Fibroblast of lung (primary cell): ENCODE measurements around the gene FARP1. TPM values are rescaled to one million over a fixed set of nuclear protein-coding genes. Genes with fewer than 3 reads are reported as not detected.

Source experiments
- DNase-seq, 2 donors: peaks; one replicate each; pipeline versions ENCODE4 v3.0.0 to v3.0.0-alpha.2; 2010; ENCODE audit warnings: low read depth in 2 of 2
- H2AFZ ChIP-seq: 2 replicates; pipeline ENCODE4 v1.5.1; 2012; ENCODE audit warnings: low read length, control low read depth, inconsistent platforms
- H3K27ac ChIP-seq: 2 replicates; pipeline ENCODE4 v1.5.1; 2011; ENCODE audit warnings: low read length, control low read depth; ENCODE audit not compliant: insufficient read depth
- H3K27me3 ChIP-seq: 2 replicates; pipeline ENCODE4 v1.5.1; 2011; ENCODE audit warnings: mild to moderate bottlenecking, low read length; ENCODE audit not compliant: control insufficient read depth, insufficient read depth
- H3K36me3 ChIP-seq: 2 replicates; pipeline ENCODE4 v1.5.1; 2011; ENCODE audit warnings: low read length; ENCODE audit not compliant: control insufficient read depth, insufficient read depth
- H3K4me1 ChIP-seq: 2 replicates; pipeline ENCODE4 v1.5.1; 2011; ENCODE audit warnings: low read length; ENCODE audit not compliant: control insufficient read depth, insufficient read depth; ENCODE audit errors: extremely low read depth
- H3K4me2 ChIP-seq: 2 replicates; pipeline ENCODE4 v1.5.1; 2011; ENCODE audit warnings: low read length, control low read depth; ENCODE audit not compliant: insufficient read depth; ENCODE audit errors: extremely low read depth
- H3K4me3 ChIP-seq, 4 experiments: fragments of 200-600 bp in 1 of 4; sonication (generic) in 1 of 4; replicated peaks in 1 of 4; 2 replicates each; pipeline ENCODE4 v1.5.1; 2011 to 2016; ENCODE audit warnings: low read length in 4 of 4, low read depth in 3 of 4, mild to moderate bottlenecking in 3 of 4, control low read depth in 2 of 4, inconsistent platforms in 1 of 4, mixed read lengths in 1 of 4; ENCODE audit not compliant: insufficient read depth in 1 of 4; ENCODE audit errors: control extremely low read depth in 1 of 4
- H3K79me2 ChIP-seq: 2 replicates; pipeline ENCODE4 v1.5.1; 2012; ENCODE audit warnings: mild to moderate bottlenecking, low read length, inconsistent platforms; ENCODE audit not compliant: control insufficient read depth, insufficient read depth
- H3K9ac ChIP-seq: 2 replicates; pipeline ENCODE4 v1.5.1; 2011; ENCODE audit warnings: mild to moderate bottlenecking, low read length, control low read depth; ENCODE audit not compliant: insufficient read depth
- H3K9me3 ChIP-seq: 2 replicates; pipeline ENCODE4 v1.5.1; 2012; ENCODE audit warnings: low read depth, low read length; ENCODE audit not compliant: control insufficient read depth, insufficient read depth
- H4K20me1 ChIP-seq: 2 replicates; pipeline ENCODE4 v1.5.1; 2011; ENCODE audit warnings: low read length; ENCODE audit not compliant: control insufficient read depth, insufficient read depth; ENCODE audit errors: extremely low read depth
- EZH2 ChIP-seq: IDR thresholded peaks from 2 replicates; pipeline ENCODE4 v1.5.1; 2012; ENCODE audit warnings: low read length, control low read depth, mild to moderate bottlenecking; ENCODE audit errors: missing control alignments
- polyA plus RNA-seq, 2 donors: library from polyadenylated mRNA; depleted of rRNA in 1 of 2; stranded (reverse) in 1 of 2; unstranded in 1 of 2; fragments of >200 nt; gene quantifications; 2 replicates each; pipeline ENCODE4 v1.2.1, GENCODE V29; 2011 to 2012; ENCODE audit warnings: missing spikeins in 1 of 2
- total RNA-seq: library from RNA; depleted of rRNA; stranded (reverse); fragments of >200 nt; gene quantifications from 2 replicates; pipeline ENCODE4 v1.2.1, GENCODE V29; 2014
- TF ChIP-seq, protein P1 (sequence below), 2 donors: IDR thresholded peaks in 1 of 2; conservative IDR thresholded peaks in 1 of 2; 1 replicate in 1 of 2; 2 replicates in 1 of 2; pipeline ENCODE4 v1.5.1; 2011 to 2012; ENCODE audit warnings: low read length in 2 of 2, control low read depth in 1 of 2, inconsistent platforms in 1 of 2, low read depth in 1 of 2, mild to moderate bottlenecking in 1 of 2

FARP1 gene
- total and polyA plus RNA-seq, 2 donors (not counting 1 experiment from before 2014, with no cell fraction given), result 50.9 to 199 TPM

DNA sequence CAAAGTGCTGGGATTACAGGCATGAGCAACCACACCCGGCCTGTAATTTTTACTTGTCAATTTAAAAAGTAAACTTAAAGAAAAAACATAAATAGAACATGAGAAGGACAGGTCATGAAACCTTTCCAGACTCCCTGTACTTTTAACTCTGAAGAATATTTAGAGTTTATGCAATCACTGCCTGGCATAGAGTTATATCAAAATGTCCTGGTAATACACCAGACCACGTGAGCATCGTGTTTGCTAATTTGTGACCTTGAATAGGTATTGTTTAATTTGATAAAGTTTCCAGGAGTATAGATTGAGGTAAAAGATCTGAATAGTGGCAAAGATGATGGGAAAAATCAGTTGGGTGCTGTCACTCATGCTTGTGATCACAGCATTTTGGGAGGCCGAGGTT is 115.3 kb downstream of the FARP1 start:
- H3K36me3 ChIP-seq, result no peaks in the 10 kb centered on the region
- H3K9me3 ChIP-seq, result no peaks in the 10 kb centered on the region
- H4K20me1 ChIP-seq, result no peaks in the 10 kb centered on the region
- TF ChIP-seq, protein P1, sequence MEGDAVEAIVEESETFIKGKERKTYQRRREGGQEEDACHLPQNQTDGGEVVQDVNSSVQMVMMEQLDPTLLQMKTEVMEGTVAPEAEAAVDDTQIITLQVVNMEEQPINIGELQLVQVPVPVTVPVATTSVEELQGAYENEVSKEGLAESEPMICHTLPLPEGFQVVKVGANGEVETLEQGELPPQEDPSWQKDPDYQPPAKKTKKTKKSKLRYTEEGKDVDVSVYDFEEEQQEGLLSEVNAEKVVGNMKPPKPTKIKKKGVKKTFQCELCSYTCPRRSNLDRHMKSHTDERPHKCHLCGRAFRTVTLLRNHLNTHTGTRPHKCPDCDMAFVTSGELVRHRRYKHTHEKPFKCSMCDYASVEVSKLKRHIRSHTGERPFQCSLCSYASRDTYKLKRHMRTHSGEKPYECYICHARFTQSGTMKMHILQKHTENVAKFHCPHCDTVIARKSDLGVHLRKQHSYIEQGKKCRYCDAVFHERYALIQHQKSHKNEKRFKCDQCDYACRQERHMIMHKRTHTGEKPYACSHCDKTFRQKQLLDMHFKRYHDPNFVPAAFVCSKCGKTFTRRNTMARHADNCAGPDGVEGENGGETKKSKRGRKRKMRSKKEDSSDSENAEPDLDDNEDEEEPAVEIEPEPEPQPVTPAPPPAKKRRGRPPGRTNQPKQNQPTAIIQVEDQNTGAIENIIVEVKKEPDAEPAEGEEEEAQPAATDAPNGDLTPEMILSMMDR (conservative IDR thresholded peaks at IDR 0.05 in 1 of 2, IDR thresholded peaks at IDR 0.05 in 1 of 2; ENCODE audit: low read depth in 1 of 2, low read length in 2 of 2), result no peak
- no peak for TF ChIP-seq EZH2
- no peak overlapping the region for H3K9ac ChIP-seq
- no peak overlapping the region for H3K4me3 ChIP-seq
- H3K27ac ChIP-seq, result no peak overlapping the region
- no peak for DNase-seq
- peaks cover 11% of the 10 kb centered on the region for H3K4me1 ChIP-seq
- no peak overlapping the region for H3K4me2 ChIP-seq
- no peak overlapping the region for H2AFZ ChIP-seq
- H3K27me3 ChIP-seq, result no peaks in the 10 kb centered on the region
- peaks cover 38% of the 10 kb centered on the region for H3K79me2 ChIP-seq

DNA sequence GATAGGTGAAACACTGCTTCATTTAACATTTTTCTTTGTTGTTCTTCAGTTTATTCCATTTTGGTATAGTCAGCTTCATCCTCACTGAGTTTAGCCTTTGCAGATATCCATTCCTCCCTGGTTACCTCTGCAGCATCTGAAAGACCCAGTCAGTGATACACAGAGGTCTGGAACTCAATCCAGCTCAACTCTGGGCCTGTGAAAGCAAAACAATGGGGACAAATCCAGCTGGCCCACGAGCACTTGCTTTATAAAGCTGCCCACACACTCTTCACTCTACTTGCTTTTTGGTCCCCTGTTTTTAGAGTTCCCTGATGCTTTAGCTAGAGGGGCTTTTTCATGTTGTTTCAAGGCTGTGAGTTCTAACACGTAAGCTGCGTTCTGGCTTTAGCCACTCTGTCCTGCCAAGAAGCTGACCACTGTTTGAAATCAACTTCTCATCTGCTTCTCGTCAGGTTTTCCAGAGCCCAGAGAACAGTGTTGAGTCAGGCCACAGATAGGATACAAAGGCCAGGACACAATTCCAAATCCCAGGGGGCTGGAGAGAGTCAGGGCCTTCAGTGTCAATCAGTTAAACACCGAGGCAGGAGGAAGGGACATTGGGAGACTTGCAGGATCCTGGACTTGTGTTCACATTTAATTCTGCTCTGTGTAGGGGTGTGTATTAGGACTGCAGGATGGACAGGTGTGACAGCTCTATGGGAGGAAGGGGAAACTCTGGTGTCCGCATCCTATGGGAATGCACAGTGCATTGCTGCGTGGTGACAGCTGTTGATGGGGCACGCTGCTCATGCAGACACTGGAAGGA is 117.7 kb downstream of the FARP1 start:
- peaks cover 35% of the 10 kb centered on the region for H3K79me2 ChIP-seq
- no peak overlapping the region for H3K4me2 ChIP-seq
- no peaks in the 10 kb centered on the region for H3K36me3 ChIP-seq
- H3K9ac ChIP-seq, result peak overlapping the region; percentile 5
- H2AFZ ChIP-seq, result no peak overlapping the region
- H3K9me3 ChIP-seq, result no peaks in the 10 kb centered on the region
- no peak for DNase-seq
- H4K20me1 ChIP-seq, result no peaks in the 10 kb centered on the region
- H3K4me3 ChIP-seq, result no peak overlapping the region
- no peak for TF ChIP-seq EZH2
- TF ChIP-seq, protein P1 (conservative IDR thresholded peaks at IDR 0.05 in 1 of 2, IDR thresholded peaks at IDR 0.05 in 1 of 2; ENCODE audit: low read depth in 1 of 2, low read length in 2 of 2), result no peak
- no peak overlapping the region for H3K27ac ChIP-seq
- H3K27me3 ChIP-seq, result no peaks in the 10 kb centered on the region
- peaks cover 4% of the 10 kb centered on the region for H3K4me1 ChIP-seq

DNA sequence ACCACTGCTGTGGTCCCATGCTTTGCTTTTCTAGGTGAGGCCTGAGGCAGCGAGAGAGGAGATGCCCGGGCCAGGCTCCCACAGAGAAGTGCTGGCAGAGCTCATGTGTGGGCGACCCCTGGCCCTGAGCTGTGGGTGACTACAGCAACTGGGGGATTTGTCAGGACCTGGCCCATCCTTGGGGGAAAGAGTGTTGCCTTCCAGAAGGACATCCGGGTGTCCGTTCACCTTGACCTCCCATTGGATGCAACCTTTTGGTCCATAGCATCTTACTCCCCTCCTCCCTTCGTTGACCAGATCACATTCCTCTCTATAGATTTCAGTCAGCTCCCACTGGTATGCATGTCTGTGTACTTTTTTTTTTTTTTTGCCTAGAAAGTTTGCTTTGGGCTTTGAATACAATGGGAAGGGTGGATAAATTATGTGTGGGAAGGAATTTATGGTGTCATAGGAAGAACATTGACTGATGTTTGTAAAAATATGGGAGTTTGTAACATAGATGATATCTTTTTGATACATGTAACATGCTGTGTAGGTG is 118.3 kb downstream of the FARP1 start:
- H3K4me1 ChIP-seq, result peaks cover 5% of the 10 kb centered on the region
- H2AFZ ChIP-seq, result no peak overlapping the region
- H3K9ac ChIP-seq, result no peak overlapping the region
- no peaks in the 10 kb centered on the region for H3K9me3 ChIP-seq
- H3K27me3 ChIP-seq, result no peaks in the 10 kb centered on the region
- H3K4me2 ChIP-seq, result no peak overlapping the region
- H3K79me2 ChIP-seq, result peaks cover 36% of the 10 kb centered on the region
- no peak overlapping the region for H3K27ac ChIP-seq
- no peaks in the 10 kb centered on the region for H3K36me3 ChIP-seq
- no peak overlapping the region for H3K4me3 ChIP-seq
- DNase-seq, result peak in 1 of 2 donors; percentile 19
- no peaks in the 10 kb centered on the region for H4K20me1 ChIP-seq
- TF ChIP-seq, protein P1 (conservative IDR thresholded peaks at IDR 0.05 in 1 of 2, IDR thresholded peaks at IDR 0.05 in 1 of 2; ENCODE audit: low read depth in 1 of 2, low read length in 2 of 2), result no peak
- no peak for TF ChIP-seq EZH2
